Stimulated activated CD8-positive, alpha-beta memory T cell treated with anti-CD3 and anti-CD28 coated beads, Interleukin-7, amount 100 ng/mL, for 48 hours (primary cell): ENCODE data around the gene ISOC1.
A peak's percentile ranks its signal among the peaks of the same experiment; 100 is the strongest.

Experiments
- DNase-seq, 2 donors: peaks; one replicate each; pipeline ENCODE4 v3.0.0-alpha.2; 2020; ENCODE audit warnings: low read depth in 1 of 2; ENCODE audit errors: extremely low read depth in 1 of 2

The ISOC1 gene

DNA sequence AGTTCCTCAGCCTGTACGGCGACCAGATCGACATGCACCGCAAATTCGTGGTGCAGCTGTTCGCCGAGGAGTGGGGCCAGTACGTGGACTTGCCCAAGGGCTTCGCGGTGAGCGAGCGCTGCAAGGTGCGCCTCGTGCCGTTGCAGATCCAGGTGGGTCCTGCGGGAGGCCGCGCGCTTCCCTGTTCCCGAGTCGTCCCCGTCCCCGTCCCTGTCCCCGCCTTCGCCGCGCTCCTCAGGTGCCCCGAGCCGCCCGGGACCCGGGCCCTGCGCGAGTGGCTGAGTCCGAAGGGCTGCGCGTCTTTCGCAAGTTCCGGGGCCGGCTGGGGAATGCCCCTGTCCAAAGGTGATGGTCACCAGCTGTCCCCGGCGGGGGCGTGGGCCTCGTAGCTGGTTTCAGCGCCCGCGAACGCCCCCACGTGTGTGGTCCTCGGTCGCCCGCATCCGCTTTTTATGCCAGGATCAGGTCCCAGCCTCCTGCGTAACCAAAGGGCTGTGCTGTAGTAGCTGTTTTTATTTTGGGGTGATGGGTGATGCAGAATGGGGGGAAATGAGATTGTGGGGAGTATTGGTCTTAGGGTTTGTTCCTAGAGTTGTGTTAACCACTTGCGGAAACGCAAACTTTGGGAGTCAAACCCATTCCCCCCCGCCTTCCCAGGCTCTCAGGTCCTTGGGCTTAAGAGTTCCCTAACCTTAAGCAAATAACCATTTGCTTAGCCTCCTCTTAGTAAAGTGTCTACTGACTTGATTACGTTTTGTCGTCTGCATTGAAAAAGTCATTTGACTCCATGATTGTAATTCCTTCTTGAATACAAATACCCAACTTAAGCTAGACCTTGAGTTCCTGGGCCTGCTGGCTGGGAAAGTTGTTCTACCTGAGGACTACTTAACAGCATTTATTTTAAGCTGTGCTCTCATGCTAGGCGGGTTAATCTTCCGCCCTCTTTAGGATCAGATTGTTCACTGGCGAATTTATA, 663 bp downstream of the ISOC1 start:
- peak; percentile 17 to 22 for DNase-seq

DNA sequence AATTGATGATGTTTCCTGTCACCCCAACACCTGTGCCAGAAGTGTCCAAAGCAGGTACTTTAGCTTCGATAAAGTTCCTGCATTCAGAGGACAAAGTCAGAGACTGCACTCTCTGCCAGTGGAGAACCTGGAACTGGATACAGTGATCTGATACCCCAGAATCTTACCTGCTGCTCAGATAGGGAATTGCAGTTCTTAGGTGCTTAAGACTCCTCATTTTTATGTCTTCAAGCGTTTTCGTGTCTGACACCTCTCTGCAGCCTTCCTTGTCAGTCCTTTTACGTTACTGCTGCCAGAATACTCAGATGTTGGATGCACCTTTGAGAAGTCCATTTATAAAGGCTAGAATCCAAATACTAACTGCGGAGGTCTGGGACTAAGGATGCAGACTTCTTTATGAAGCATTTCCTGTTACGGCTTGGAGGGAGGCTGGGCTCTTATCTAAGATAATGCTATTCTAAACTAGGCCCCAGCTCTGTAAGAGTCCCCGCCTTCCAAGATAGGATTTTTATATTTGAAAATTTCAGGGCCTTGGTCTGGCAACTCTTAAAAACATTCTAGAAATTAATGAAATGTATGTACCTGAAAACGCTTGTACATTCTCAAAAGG, 1.9 kb downstream of the ISOC1 start:
- DNase-seq = no peak

DNA sequence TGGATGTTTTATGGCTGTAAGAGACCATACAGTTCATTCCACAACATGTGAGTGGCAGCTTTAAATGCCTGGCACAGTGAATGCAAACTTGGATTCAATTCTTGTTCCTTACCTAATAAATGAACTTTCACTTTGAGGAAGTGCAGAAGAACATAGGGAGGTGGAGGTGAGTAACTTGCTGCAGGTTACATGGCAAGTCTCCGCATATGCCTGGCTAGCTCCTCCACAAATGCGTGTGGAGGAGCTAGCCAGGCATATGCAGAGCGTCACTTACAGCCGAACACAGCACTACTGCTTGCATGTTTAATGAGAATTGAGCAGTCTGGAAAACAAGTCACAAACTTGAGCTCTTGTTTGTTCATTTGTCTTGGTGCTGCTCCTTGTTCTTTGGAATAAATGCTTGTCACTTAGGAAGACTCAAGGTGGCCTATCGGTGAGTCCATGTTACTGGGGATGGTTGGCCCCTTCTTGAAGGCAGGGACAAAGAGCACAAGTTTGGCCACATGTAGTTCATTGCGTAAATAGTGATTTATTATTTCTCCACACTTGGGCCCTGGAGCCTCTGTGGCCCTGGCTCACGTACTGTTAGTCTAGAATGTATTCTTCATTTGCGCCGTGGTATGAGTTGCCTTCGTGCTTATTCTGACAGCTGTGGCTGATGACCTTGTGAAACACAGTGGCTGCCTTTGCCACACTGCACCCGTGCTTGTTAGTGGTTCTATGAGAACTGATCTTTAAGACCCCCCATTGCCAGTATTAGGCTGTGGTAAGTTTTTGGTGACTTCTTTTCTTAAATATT, 3.1 kb downstream of the ISOC1 start:
- DNase-seq = no peak

DNA sequence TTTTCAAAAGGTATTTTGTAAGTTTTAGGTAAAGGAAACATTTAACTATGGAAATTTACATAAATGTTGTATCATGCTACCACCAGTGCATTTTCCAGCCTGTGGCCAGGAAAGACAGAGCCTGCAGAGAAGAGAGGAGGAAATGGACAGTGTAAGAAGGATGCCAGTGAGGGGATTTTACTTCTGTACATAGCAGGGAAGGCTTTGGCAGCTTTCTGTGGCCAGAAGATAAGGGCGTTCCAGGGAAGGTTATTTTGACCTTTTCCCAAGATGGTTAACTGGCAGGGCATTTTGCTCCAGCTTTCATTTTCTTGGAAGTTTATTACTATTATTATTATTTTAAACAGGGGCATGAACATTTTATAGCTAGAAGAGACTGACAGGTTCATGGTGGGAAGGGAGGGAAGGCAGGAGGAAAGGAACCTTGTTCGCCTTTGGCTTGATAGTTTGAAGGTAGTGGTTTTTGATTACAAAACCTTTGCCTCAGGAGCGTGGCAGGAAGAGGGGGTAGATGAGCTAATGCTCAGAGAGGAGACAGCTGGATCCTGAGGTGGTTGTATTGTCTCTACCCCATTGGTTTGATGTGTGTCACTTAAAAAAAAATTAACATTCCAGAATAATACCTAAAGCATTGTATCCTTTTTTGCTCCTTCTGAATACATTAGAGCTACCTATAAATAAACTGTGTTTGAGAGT, 4.1 kb downstream of the ISOC1 start:
- DNase-seq = no peak

DNA sequence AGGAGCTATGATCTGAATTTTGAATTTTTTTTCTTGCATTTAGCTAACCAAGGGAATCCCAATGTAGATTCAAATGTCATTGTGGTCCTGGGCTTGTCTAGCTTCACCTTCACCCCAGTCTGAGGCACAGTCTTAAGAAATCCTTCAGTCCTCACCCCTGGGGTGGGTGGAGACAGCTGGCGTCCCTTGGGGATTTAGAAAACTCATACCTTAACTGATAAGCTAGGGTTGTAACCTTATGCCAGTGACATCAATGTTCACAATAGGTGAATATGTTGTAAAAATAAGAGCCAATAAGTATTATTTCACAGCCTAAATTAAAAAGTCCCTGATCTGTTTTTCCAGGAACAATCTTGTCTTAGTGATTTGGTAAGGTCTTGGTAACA, 4.6 kb downstream of the ISOC1 start:
- no peak for DNase-seq

DNA sequence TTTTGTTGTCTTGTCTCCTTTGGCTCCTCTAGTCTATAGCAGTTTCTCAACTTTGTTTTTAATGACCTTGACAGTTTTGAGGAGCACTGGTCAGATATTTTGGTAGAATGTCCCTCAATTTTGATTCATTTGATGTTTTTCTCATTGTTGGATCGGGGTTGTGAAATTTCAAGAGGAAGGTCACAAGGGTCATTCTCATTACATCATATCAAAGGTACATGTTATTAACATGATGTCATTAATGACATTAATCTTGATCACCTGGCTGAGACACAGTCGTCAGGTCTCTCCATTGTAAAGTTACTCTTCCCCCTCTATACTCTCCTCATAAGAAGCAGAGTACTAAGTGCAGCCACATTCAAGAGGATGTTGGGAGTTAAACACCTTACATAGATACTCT, 7.2 kb downstream of the ISOC1 start:
- DNase-seq = no peak

DNA sequence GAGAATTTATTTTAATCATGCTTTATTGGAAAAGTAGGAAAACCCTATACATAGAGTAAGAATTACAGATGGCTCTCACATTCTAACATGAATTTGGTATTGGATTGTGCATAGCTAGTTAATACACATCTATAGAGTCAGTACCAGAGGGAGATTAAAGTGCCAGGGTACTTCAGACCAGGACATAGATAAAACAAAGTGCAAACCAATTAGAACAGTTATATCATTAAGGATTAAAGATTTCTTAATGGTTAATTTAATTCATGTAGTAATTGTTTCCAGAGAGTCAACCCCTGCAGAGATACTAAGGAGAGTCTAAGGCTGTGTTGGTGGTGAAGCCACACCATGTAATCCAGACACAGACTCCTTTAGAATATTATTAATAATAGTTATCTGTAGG, 8.8 kb downstream of the ISOC1 start:
- DNase-seq = no peak

DNA sequence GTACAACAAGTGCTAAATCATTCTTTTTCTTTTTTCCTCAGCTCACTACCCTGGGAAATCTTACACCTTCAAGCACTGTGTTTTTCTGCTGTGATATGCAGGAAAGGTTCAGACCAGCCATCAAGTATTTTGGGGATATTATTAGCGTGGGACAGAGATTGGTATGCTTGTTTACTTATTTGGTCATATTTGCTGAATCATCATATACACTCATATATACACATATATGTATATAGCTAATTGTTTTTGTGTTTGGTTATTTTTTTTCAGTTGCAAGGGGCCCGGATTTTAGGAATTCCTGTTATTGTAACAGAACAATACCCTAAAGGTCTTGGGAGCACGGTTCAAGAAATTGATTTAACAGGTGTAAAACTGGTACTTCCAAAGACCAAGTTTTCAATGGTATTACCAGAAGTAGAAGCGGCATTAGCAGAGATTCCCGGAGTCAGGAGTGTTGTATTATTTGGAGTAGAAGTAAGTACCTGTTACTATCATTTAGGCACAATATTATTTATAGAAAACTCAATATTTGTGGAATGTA, 10.4 kb downstream of the ISOC1 start:
- DNase-seq = no peak

DNA sequence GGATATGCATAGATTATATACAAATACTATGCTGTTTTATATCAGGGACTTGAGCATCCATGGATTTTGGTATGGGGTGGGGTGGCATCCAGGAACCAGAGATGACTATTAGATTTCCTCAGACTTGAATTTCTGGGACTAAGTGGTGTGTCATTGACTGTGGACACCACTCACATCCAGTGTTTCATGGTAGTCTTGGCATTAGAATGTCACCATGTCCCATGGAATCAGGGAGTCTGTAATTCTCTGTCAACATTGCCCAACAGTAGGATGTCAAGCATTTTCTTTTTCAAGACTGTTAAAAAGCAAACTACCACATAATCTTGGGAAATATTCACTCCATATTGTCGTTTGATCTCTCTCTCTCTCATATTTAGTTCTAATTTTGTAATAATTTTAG, 13.1 kb downstream of the ISOC1 start:
- no peak for DNase-seq

DNA sequence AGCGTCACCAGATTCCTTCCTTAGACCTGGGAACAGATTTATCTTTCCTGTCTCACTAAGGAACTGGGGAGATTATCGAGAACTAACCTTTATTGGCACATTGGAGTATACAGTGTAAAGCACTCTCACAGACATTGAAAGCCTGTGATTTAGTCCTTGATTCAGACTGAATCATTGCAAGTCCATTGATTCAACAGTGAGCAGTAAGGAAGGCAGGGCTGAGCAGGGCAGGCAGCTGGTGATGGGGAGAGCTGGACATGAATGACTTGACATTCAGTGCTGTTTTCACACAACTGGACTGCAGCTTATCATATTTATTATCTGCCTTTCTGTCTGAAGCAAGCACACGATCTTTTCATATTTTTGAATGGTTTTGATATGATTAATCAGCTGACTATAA, 16.2 kb downstream of the ISOC1 start:
- DNase-seq = no peak

DNA sequence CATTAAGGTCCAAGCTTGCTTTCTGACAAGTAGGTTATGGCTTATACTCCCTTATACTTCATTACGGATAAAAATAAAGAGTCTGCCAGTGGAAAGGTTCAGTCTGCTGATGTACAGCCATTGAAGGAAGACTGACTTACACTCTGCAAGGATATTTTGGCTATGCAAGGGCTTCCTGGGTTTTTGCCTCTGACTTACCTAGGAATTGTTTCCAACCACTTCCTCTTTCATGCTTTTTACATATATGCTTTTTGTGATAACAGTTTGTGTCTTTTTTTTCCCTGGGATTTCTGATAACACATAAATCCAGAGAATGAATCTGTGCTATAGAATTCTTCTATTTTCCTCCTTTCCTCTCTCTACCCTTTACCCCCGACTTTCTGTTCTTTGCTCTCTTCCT, 16.8 kb downstream of the ISOC1 start:
- DNase-seq = no peak

DNA sequence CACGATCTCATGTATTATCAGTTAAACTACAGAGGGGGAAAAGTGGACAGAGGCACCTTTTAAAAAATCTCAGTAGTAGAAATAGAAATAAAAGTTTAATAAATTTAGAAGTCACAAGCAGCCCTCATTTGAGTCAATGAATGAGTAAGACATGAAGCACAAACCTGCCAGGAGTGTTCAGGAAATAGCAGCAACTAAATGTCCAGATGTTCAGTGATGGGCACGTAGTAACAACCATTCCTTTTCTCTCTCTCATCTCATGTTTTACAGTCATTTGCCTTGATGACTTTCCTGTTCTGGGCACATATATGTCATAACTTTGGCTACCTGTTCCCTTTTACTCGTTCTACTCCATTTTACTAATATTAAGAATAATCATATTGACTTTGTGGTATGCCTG, 17.7 kb downstream of the ISOC1 start:
- DNase-seq = no peak

DNA sequence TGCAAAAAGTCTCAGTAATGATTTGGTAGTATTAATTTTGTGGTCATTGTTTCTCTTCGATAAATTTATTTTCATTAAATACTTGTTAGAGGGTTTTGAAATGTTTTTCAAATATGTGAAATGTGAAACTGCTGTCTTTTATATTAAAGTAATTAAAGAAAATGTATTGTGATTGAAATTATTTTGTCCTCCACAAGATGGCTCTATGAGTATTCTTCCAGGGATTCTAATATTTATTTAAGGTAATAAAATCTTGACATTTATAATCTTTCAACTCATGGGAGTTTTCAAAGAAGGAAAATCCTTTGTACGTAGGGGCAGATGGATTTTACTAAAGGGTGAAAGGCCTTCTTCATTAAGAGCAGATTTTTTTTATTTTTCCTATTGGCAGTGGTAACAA, 19.3 kb downstream of the ISOC1 start:
- no peak for DNase-seq

DNA sequence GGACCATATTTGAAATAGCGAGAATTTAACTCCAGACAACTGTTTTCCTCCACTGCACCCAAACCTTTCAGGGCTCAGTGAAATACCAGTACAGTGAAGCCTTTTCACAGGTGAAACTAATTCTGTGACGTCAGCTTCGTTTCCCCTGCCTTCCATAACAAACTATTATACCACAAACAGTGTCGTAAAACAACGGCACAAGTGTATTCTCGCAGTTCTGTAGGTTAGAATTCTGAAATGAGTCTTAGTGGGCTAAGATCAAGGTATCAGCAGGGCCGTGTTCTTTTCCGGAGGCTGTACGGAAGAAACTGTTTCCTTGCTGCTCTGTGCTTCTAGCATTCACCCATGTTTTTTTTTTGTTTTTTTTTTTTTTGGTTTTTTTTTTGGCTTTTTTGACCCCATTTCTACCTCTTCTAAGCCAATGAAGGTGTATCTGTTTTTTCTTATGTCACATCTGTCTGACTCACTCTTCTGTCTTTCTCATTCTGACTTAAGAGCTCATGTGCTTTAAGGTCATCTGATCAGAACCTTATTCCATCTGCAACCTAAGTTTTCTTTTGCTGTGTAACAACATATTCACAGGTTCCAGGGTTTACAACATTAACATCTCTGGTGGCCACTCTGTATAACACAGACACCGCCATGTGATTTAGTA, 20.1 kb downstream of the ISOC1 start:
- no peak for DNase-seq

DNA sequence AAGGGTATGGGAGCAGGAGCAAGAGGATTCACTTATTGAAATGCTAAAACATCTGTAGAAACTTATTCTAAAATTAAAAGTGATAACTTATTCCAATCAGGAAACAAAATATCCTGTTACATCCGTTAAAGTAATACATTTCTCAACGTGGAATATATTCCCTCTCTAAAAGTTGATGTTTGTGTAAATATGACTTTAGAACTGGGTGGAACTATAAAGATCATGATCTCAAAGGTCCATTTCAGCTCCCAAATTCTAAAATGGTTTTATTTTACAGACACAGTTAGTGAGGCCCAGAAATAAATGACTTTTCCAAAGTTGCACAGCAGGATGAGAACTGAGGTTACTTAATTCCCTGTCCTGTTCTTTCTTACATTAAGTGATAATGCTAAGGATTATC, 21.1 kb downstream of the ISOC1 start:
- no peak for DNase-seq

DNA sequence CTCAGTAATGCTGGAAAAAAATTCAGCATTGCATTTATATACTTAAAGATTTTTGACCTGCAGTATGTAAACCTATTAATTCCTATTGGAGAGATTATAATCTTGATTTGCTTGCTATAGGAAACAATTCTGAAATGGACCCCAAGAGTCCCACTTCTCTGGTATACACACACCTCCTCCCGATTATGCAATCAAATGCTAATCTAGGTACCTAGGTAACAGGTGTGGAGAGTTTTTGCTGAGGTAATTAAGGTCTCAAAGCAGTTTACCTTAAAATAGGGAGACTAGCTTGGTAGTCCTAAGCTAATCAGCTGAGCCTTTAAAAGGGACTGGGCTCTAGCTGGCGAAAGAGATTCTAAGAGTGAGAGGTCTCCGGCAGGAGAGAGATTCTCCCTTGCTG, 22.2 kb downstream of the ISOC1 start:
- DNase-seq = no peak

DNA sequence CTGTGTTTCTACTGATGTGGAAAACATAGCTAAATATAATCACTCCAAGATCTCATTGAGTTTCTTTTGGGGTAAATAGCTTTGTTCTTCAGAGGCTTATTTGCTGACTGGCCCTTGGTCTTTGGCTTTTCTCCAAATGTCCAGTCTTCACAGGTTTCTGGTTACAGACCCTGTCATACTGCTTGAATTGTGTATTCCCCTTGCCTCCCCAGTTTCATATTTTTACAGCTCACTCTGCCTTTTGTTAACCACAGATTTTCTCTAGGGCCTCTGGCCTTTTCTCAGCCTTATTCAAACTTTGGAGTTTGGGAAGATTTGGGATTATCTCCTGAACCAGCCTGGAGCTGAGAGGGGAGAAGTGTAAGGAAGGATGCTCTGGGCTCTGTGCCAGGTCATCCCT, 23.9 kb downstream of the ISOC1 start:
- DNase-seq = no peak

DNA sequence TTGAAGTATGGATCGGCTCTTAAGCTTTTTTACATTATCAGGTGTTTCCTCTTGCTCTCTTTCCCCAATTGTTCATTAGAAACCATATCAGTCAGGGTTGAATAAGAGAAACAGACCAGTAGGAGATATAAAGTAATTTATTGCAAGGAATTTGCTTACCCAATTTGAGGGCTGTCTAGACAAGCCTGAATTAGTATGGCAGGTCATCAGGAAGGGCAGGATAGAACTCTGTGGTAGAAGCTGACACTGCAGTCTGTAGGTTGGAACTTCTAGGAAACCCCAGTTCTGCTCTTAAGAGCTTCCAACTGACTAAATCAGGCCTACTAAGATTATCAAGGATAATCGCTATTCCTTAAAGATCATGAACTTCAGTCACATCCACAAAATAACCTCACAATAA, 24.3 kb downstream of the ISOC1 start:
- no peak for DNase-seq

DNA sequence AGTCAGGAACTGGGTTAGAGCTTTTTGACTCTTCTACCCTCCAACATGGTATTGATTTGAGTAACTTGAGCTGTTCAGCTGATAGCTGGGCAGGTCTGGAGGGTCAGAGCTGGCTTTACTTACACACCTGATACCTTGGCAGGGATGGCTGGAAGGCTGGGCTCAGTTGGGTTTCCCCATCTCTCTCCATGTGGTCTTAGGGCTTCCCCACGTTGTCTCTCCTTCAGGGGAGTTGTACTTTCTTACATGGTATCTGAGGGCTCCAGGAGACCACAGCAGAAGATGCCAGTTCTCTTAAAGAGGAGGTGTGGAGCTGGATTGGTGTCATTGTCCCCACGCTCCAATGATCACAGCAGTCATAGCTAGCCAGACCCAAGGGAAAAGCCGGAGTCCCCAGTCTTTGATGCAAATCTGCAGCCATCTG, 25.6 kb downstream of the ISOC1 start:
- no peak for DNase-seq

DNA sequence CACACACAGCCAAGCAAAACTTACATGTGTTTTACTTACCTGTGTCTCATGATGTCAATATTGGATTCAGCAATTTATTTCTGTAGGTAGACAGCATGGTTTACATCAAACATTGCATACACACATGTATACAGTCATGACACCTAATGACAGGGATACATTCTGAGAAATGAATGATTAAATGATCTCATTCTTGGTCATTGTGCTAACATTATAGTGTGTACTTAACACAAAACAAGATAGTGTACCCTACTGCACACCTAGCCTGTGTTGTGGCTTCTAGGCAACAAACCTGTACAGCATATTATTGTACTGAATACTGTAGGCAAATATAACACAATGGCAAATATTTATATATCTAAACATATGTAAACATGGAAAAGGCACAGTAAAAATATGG, 28.0 kb downstream of the ISOC1 start:
- DNase-seq = no peak
